ENCODE data around the gene CEP72. TPM values are rescaled to one million over a fixed set of nuclear protein-coding genes. Genes with fewer than 3 reads are reported as not detected.

The CEP72 gene
- total and polyA plus RNA-seq, 4 donors, result 1.3 to 5.9 (median 2.6) TPM

DNA sequence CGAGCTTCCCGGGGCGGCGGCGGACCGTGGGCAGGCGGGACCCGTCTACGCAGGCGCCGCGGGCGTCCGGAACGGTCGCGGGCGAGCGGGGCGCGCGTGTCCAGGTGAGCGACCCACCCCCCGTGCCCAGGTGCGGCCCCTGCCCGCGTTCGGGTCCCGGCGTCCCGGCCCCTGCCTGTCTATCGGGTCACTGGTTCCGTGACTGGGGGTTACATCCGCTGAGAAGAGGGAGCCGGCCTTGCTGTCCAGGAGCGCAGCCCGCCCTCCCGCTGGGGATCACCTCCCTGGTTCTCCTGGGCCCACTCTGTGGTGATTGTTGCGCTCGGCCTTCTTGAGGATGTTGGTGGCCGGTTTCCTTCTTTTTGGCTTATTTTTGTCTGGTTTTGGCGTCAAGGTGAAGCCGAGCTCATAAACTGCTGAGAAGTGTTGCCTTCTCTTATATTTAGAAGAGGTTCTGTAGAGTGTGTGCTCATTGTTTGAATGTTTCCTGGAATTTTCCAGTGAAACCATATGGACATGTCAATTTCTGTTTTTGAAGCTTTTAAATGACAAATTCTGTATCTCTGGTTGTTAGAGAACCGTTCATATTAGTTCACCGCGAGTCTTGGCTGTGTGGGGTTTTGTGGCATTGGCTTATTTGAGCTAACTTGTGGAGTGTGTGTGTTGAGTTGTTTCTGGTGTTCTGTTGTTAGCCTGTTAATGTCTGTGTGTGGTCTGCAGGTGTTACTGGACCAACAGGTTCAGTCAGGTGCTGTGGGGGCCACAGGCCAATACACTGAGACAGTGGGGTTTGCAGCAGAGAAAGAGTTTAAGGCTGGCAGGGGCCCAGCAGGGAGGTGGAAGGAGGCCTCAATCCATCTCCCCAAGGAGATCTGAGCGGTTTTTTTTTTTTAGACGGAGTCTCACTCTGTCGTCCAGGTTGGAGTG is 621 bp downstream of the CEP72 start:
- peaks cover 0 to under 1% (median 0%) of the 10 kb centered on the region in 4 donors for H3K27me3 ChIP-seq (ENCODE audit: control insufficient read depth in 4 of 4, insufficient read depth in 4 of 4, low read length in 3 of 4)
- peak overlapping the region in 1 of 2 donors; percentile 32 for H3K27ac ChIP-seq (ENCODE audit: low read depth in 1 of 2, low read length in 2 of 2)
- TF ChIP-seq HNF4A (conservative IDR thresholded peaks at IDR 0.05) (no peak), TAF1 (conservative IDR thresholded peaks at IDR 0.05) (no peak), FOXA2 (IDR thresholded peaks at IDR 0.05) (no peak), RXRA (IDR thresholded peaks at IDR 0.05) (no peak), SP1 (IDR thresholded peaks at IDR 0.05) (no peak), FOXA1 (IDR thresholded peaks at IDR 0.05) (no peak), HNF4G (IDR thresholded peaks at IDR 0.05) (no peak), YY1 (IDR thresholded peaks at IDR 0.05) (no peak)
- TF ChIP-seq, protein P1, sequence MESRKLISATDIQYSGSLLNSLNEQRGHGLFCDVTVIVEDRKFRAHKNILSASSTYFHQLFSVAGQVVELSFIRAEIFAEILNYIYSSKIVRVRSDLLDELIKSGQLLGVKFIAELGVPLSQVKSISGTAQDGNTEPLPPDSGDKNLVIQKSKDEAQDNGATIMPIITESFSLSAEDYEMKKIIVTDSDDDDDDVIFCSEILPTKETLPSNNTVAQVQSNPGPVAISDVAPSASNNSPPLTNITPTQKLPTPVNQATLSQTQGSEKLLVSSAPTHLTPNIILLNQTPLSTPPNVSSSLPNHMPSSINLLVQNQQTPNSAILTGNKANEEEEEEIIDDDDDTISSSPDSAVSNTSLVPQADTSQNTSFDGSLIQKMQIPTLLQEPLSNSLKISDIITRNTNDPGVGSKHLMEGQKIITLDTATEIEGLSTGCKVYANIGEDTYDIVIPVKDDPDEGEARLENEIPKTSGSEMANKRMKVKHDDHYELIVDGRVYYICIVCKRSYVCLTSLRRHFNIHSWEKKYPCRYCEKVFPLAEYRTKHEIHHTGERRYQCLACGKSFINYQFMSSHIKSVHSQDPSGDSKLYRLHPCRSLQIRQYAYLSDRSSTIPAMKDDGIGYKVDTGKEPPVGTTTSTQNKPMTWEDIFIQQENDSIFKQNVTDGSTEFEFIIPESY (IDR thresholded peaks at IDR 0.05), result no peak
- TF ChIP-seq, protein P2, sequence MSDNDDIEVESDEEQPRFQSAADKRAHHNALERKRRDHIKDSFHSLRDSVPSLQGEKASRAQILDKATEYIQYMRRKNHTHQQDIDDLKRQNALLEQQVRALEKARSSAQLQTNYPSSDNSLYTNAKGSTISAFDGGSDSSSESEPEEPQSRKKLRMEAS (IDR thresholded peaks at IDR 0.05), result no peak
- TF ChIP-seq, protein P3, sequence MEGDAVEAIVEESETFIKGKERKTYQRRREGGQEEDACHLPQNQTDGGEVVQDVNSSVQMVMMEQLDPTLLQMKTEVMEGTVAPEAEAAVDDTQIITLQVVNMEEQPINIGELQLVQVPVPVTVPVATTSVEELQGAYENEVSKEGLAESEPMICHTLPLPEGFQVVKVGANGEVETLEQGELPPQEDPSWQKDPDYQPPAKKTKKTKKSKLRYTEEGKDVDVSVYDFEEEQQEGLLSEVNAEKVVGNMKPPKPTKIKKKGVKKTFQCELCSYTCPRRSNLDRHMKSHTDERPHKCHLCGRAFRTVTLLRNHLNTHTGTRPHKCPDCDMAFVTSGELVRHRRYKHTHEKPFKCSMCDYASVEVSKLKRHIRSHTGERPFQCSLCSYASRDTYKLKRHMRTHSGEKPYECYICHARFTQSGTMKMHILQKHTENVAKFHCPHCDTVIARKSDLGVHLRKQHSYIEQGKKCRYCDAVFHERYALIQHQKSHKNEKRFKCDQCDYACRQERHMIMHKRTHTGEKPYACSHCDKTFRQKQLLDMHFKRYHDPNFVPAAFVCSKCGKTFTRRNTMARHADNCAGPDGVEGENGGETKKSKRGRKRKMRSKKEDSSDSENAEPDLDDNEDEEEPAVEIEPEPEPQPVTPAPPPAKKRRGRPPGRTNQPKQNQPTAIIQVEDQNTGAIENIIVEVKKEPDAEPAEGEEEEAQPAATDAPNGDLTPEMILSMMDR (IDR thresholded peaks at IDR 0.05; ENCODE audit: low read depth, low read length, missing input control), result no peak
- H3K9me3 ChIP-seq (ENCODE audit: control insufficient read depth in 4 of 4, low read length in 3 of 4), result no peaks in the 10 kb centered on the region
- 13% methylated on average over 49 of the region's 49 CpGs for WGBS
- H3K4me3 ChIP-seq (ENCODE audit: low read depth in 1 of 3, low read length in 3 of 3), result peak overlapping the region; percentile 61 to 93 (median 65)
- DNase-seq (ENCODE audit: low spot score), result no peak
- H3K4me1 ChIP-seq (ENCODE audit: control insufficient read depth in 4 of 4, insufficient read depth in 4 of 4, low read length in 3 of 4), result peaks cover 0 to 25% (median 11%) of the 10 kb centered on the region in 4 donors
- H3K36me3 ChIP-seq (ENCODE audit: control insufficient read depth in 4 of 4, insufficient read depth in 3 of 4, low read depth in 1 of 4, low read length in 3 of 4), result no peaks in the 10 kb centered on the region
- peak overlapping the region in 1 of 2 donors; percentile 33 for H3K9ac ChIP-seq (ENCODE audit: low read depth in 1 of 2, low read length in 2 of 2)

DNA sequence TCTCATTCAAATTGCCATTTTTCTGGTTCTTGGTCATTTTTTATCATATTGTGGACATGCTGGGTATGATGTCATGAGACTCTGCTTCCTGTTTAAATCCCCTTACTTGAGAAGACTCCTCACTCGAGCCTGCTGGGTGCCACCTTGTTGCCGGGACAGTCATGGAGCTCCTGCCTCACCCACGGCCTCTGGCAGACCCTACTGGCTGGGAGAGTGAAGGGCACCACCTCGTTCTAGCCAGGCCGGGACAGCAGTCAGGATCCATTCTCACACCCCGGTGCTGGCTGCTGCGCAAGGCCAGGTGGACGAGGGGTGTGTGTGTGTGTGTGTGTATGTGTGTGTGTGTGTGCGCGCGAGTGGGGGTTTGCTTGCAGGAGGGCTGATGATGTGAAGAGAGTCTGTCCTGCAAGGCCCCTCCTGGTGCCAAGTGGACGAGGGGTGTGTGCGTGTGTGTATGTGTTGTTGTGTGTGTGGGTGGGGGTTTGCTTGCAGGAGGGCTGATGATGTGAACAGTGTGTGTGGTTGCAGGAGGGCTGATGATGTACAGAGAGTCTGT is 4.4 kb downstream of the CEP72 start:
- Histone ChIP-seq H3K27me3 (ENCODE audit: control insufficient read depth in 4 of 4, insufficient read depth in 4 of 4, low read length in 3 of 4) (no peaks in the 10 kb centered on the region), H3K4me3 (ENCODE audit: low read depth in 1 of 3, low read length in 3 of 3) (no peak overlapping the region), H3K4me1 (ENCODE audit: control insufficient read depth in 4 of 4, insufficient read depth in 4 of 4, low read length in 3 of 4) (peaks cover 0 to 19% (median 8%) of the 10 kb centered on the region in 4 donors), H3K36me3 (ENCODE audit: control insufficient read depth in 4 of 4, insufficient read depth in 3 of 4, low read depth in 1 of 4, low read length in 3 of 4) (peaks cover 10 to 25% (median 14%) of the 10 kb centered on the region in 4 donors), H3K9me3 (ENCODE audit: control insufficient read depth in 4 of 4, low read length in 3 of 4) (no peaks in the 10 kb centered on the region), H3K9ac (ENCODE audit: low read depth in 1 of 2, low read length in 2 of 2) (no peak overlapping the region), H3K27ac (ENCODE audit: low read depth in 1 of 2, low read length in 2 of 2) (no peak overlapping the region)
- WGBS, result 90% methylated on average over 13 of the region's 13 CpGs
- DNase-seq (ENCODE audit: low spot score), result no peak
- TF ChIP-seq TAF1 (conservative IDR thresholded peaks at IDR 0.05) (no peak), EGR1 (IDR thresholded peaks at IDR 0.05; ENCODE audit: low read depth in 2 of 2) (no peak), RAD21 (IDR thresholded peaks at IDR 0.05) (no peak), FOXA1 (IDR thresholded peaks at IDR 0.05) (no peak), JUND (IDR thresholded peaks at IDR 0.05) (no peak), GABPA (IDR thresholded peaks at IDR 0.05 in 1 of 2, conservative IDR thresholded peaks at IDR 0.05 in 1 of 2) (no peak), HNF4G (IDR thresholded peaks at IDR 0.05) (no peak), NR2F2 (IDR thresholded peaks at IDR 0.05) (no peak), YY1 (IDR thresholded peaks at IDR 0.05) (no peak), FOXA2 (IDR thresholded peaks at IDR 0.05) (no peak), RXRA (IDR thresholded peaks at IDR 0.05) (no peak), SP1 (IDR thresholded peaks at IDR 0.05) (no peak), HNF4A (conservative IDR thresholded peaks at IDR 0.05) (no peak)
- TF ChIP-seq, protein P2 (IDR thresholded peaks at IDR 0.05), result no peak
- TF ChIP-seq, protein P4, sequence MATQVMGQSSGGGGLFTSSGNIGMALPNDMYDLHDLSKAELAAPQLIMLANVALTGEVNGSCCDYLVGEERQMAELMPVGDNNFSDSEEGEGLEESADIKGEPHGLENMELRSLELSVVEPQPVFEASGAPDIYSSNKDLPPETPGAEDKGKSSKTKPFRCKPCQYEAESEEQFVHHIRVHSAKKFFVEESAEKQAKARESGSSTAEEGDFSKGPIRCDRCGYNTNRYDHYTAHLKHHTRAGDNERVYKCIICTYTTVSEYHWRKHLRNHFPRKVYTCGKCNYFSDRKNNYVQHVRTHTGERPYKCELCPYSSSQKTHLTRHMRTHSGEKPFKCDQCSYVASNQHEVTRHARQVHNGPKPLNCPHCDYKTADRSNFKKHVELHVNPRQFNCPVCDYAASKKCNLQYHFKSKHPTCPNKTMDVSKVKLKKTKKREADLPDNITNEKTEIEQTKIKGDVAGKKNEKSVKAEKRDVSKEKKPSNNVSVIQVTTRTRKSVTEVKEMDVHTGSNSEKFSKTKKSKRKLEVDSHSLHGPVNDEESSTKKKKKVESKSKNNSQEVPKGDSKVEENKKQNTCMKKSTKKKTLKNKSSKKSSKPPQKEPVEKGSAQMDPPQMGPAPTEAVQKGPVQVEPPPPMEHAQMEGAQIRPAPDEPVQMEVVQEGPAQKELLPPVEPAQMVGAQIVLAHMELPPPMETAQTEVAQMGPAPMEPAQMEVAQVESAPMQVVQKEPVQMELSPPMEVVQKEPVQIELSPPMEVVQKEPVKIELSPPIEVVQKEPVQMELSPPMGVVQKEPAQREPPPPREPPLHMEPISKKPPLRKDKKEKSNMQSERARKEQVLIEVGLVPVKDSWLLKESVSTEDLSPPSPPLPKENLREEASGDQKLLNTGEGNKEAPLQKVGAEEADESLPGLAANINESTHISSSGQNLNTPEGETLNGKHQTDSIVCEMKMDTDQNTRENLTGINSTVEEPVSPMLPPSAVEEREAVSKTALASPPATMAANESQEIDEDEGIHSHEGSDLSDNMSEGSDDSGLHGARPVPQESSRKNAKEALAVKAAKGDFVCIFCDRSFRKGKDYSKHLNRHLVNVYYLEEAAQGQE (IDR thresholded peaks at IDR 0.05), result no peak
- TF ChIP-seq, protein P3 (IDR thresholded peaks at IDR 0.05; ENCODE audit: low read depth, low read length, missing input control), result no peak
- TF ChIP-seq, protein P5, sequence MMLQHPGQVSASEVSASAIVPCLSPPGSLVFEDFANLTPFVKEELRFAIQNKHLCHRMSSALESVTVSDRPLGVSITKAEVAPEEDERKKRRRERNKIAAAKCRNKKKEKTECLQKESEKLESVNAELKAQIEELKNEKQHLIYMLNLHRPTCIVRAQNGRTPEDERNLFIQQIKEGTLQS (IDR thresholded peaks at IDR 0.05), result no peak
